Esophagus mucosa (tissue), 1 donor: ENCODE results near the gene COL9A2. TPM values are rescaled to one million over a fixed set of nuclear protein-coding genes. Genes with fewer than 3 reads are reported as not detected.

Source experiments
- ATAC-seq: fragments of 200-7000 bp; cut with Tn5 transposase; one replicate; pipeline ENCODE4 v1.9.1; 2020
- total RNA-seq: library from RNA; stranded (reverse); gene quantifications from one replicate; pipeline ENCODE4 v1.2.4, GENCODE V29; 2023
- donor health status: DM: yes; HTN: yes; CAD: no.

The COL9A2 gene
- total RNA-seq, 1 donor from 2014 or later = 0.64 TPM

DNA sequence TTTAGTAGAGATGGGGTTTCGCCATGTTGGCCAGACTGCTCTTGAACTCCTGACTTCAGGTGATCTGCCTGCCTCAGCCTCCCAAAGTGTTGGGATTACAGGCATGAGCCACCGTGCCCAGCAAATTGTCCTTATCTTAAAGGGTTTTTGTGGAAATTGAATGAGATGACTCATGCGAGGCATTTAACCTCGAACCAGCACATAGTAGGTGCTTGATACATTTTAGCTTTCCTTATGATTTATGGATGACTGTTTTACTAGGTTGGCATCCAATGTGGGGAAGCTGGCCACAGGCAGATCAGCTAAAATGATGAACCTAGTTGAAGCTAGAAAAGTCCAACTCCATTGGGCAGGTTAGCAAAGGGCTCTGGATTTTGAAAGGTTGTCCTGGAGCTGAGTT is 1.4 kb upstream of the COL9A2 start:
- ATAC-seq = no peak

GRCh38 chr1:40317394-40318074 is 448 bp upstream of the COL9A2 start:
- ATAC-seq = no peak

DNA sequence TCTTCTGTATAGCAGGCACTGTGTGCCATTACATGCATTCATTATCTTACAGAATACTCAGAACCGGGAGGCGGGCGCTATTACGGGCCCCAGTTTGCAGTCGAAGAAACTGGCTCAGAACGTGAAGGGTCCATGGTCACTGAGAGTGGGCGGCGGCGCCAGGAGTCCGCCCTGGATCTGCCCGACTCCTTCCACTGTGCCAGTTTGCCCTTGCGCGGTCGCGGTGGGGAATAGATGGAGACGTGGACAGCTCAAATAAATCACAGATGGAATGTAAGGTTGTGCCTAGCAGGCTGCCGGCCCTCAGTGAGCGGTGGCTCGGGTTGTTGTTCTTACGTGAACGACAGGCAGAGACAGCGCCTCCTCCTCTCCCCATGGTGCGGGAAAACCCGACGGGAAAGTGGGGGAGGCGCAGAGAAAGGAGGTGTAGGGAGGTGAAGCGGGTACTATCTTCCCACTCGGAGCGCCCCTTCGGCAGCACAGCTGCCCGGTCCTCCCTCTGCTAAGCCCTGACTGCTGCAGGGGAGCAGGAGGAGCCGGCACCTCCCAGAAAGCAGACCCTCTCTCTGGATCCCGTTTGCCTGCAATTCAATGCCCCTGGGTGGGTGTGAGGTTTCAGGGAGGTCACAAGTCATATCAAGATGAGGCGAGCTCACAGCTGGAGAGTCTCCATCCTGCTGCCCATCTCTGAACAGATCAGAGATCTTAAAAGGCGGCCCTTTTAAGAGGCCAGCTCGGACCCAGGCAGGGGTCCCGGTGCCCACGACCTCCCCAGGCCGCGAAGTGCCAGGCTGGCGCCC is 1.1 kb downstream of the COL9A2 start:
- peak; percentile 12 for ATAC-seq

DNA sequence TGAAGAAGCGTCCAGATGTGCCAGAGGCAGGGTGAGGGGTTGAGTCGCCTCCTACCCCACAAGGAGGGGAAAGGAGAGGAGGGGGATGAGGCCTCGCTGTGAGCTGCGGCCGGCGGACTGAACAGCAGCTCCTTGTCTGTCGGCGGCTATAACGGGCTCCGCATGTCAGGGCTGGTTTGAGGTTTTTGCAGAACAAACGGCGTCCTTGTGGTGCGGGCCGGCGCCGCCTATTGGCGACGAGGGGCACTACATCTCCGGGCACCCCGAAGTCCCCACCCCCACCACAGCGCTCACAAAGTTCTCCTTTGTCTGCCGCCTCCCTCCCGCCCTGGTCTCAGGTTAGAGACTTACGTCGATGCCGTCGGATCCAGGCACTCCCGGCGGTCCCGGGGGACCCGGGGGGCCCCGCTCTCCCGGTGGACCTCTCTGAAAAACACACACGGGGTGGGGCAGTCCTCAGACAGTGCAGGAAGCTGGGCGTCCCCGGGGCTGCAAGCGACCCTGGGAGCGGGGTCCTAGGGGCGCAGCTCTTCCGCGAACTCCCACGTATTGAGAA is 1.8 kb downstream of the COL9A2 start:
- peak; percentile 89 for ATAC-seq

GRCh38 chr1:40314721-40315238 is 2.3 kb downstream of the COL9A2 start:
- no peak for ATAC-seq

- no peak for ATAC-seq
These were observed 2.9 kb downstream of the COL9A2 start for GRCh38 chr1:40313958-40314720.

DNA sequence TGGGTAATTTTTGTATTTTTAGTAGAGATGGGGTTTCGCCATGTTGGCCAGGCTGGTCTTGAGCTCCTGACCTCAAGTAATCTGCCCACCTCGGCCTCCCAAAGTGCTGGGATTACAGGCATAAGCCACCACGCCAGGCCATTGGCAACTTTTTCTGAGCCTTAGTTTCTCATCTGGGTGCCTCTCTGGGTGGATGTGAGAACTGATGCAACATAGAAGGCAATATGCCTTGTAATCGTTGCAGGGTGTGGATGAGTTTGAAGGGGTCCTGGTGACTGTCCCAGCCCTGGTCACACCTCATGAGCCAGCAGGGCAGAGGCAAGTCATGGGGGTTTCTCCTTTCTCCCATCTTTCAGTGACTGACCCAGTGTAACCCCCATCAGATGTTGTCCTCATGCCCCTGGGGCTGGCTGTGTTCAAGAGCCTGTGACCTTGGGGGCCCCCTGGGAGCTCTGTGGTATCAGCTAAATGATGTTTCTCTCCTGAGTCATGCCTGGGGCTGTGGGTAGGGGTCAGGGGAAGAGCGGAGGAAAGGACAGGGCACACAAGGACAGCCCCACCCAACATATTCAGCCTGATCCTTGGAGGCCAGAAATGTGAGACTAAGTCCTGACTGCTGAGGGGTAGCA is 3.6 kb downstream of the COL9A2 start:
- ATAC-seq = no peak

GRCh38 chr1:40312238-40313205 is 4.6 kb downstream of the COL9A2 start:
- no peak for ATAC-seq

DNA sequence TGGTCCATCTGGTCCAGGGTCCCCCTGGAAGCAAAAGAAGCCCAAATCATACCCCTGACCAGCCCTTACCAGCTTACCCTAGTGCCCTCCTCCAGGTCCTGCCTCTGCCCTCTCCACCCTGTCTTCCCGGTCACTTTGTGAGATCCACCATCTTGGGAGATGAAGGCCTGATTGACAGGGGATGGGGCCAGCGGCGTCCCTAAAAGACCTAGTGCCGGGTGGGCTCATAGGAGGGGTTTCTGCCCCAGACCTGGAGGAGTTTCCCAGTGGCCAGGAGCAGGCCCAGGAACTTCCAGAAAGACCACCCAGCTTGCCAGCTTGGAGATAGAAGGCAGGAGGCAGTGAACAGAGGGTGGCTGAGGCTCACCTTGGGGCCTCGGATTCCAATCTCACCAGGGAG is 5.4 kb downstream of the COL9A2 start:
- ATAC-seq = no peak

- ATAC-seq = no peak
These were observed 6.0 kb downstream of the COL9A2 start for GRCh38 chr1:40310983-40311642.

- ATAC-seq = no peak
These were observed 7.0 kb downstream of the COL9A2 start for GRCh38 chr1:40310129-40310461.

DNA sequence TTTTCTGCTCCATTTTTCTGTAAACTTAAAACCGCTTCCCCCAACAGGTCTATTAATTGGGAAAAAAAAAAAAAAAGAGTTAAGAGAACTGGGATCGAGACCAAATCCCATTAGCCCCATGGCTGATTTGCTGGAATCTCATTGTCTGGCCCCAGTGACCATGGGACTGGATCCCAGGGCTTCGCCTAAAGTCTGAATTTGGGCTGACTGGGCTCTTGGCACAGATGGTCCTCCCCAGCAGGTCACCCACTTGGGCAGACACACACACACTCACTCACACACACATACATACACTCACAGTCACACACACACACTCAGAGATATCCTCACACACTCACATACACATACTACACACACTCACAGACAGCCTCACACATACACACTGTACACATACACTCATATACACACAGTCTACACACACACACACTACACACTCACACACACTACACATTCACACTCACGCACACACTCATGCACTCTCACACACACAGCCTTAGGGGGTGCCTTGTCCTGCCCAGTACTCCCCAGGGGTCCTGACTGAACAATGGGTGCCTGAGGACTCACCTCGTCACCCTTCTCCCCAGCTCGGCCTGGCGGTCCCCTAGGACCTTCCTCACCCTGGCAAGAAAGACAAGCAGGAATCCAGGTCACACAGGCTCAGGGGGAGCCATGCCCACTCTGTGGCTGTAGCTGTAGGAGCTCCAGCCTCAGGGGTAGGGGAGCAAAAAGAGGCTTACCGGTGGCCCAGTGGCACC is 7.5 kb downstream of the COL9A2 start:
- ATAC-seq = no peak

- ATAC-seq = no peak
These were observed 8.9 kb downstream of the COL9A2 start for GRCh38 chr1:40308036-40308727.

DNA sequence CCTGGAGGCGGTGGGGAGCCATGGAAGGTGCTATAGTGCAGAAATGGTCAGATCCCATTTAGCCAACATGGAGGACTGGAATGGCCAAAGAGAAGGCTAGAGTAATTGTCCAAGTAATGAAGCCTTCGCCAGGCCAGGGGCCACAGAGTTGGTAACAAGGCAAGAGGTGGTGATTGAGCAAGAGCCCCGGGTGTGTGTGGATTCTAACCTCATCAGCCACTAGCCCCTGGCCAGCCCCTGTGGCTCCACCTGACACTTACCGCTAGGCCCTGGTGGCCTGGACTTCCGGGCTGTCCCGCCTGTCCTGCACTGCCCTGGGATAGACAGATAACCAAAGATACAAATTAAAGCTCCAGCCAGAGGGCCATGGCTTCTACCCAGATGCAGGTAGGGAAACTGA is 9.9 kb downstream of the COL9A2 start:
- no peak for ATAC-seq

DNA sequence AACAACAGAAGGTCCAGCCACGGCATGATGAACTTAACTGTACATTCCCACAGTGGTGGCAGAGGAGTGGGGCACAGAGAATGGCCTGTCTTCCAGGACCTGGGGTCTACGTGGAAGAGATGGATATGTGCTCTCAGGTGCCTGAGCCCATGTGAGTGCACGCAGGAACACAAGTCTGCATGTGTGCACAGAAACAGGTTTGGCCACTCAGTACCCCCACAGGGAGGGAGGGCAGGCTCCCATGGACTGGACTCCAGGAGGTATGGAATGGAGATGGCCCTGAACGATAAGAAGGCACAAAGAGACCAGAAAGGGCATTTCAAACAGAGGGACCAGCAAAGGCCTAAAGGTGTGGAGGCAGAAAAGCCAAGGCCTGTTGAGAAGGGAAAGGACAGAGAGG is 10.8 kb downstream of the COL9A2 start:
- no peak for ATAC-seq

- ATAC-seq = no peak
These were observed 11.2 kb downstream of the COL9A2 start for GRCh38 chr1:40305871-40306270.

GRCh38 chr1:40305451-40305850 is 11.6 kb downstream of the COL9A2 start:
- ATAC-seq = peak; percentile 80

GRCh38 chr1:40303790-40304189 is 13.3 kb downstream of the COL9A2 start:
- no peak for ATAC-seq

DNA sequence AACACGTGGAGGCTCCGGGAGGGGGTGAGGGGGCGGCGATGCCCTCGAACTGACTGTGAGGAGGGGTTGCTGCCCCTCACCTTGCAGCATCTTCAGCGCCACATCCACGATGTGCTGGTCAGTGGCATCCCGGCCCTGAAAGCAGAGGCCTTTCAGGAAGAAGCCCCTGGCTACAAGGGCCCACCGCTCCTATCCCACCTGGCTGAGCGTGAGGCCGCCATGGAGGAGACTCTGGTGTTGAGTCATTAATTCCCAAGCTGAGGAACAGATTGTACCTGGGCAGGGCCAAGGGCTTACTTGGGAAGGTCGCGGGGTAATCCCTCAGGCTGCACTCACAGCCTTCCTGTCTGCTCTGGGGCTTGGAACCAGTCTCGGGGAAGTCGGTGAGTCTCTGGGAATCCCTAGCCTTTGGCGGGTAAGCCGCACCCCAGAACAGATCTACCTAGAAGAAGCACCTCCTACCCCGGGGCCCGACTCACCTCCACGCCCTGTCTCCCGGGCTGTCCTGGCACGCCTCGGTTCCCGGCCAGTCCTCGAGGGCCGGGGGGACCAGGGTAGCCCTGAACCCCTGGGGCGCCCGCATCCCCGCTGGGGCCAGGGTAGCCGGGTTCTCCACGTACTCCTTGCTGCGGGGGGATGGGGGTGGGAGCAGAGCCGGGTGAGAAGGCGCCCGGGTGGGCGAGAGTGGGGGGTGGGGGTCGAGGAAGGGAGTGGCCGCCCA is 13.9 kb downstream of the COL9A2 start:
- peak; percentile 68 for ATAC-seq
